ENCODE data around the gene HOXB4. TPM values are rescaled to one million over a fixed set of nuclear protein-coding genes. Genes with fewer than 3 reads are reported as not detected.

Gene HOXB4
- total and polyA plus RNA-seq, 2 of the 4 experiments (the other 2 are of a cell fraction) = 2.0 to 8.5 TPM

- no peak overlapping the region for H3K4me3 ChIP-seq (ENCODE audit: insufficient read depth, low read depth, low read length)
Measured at GRCh38 chr17:48609033-48609432, 30.9 kb upstream of the HOXB4 start.

More at GRCh38 chr17:48609033-48609432, 30.9 kb upstream of the HOXB4 start:
- Histone ChIP-seq H3K14ac (replicated peaks; ENCODE audit: low read depth, low read length) (peak overlapping the region; percentile 48), H3K27me3 (ENCODE audit: control insufficient read depth, insufficient read depth, low read length) (no peaks in the 10 kb centered on the region), H3K4me1 (ENCODE audit: control insufficient read depth, insufficient read depth, low read length) (peaks cover 14% of the 10 kb centered on the region), H3K27ac (ENCODE audit: insufficient read depth, low read length) (no peak overlapping the region), H3K23ac (ENCODE audit: low read depth, low read length) (peak overlapping the region; percentile 11), H3K4ac (ENCODE audit: low read depth, low read length) (peak overlapping the region; percentile 32; the same call in 1 of the 2 replicates), H4K5ac (ENCODE audit: low read depth, low read length) (no peak overlapping the region), H3K9me3 (ENCODE audit: control insufficient read depth, insufficient read depth, low read length) (no peaks in the 10 kb centered on the region), H2BK20ac (ENCODE audit: low read depth, low read length) (no peak overlapping the region), H2BK5ac (ENCODE audit: low read depth, low read length, poor library complexity, severe bottlenecking) (no peak overlapping the region), H4K8ac (ENCODE audit: low read depth in 2 of 2, low read length in 2 of 2) (peak overlapping the region; percentile 93 to 95; a peak in 2 of 4 replicates), H2AK5ac (ENCODE audit: low read depth, low read length) (peak overlapping the region; percentile 44), H3K9ac (ENCODE audit: low read depth, low read length) (no peak overlapping the region), H3K4me2 (ENCODE audit: low read depth, low read length) (peak overlapping the region; percentile 88), H3K79me1 (ENCODE audit: low read depth in 1 of 2, low read length in 2 of 2) (peaks cover 9 to 40% of the 10 kb centered on the region in 2 experiments; a peak in 3 of 4 replicates), H2AFZ (replicated peaks; ENCODE audit: low read length, poor library complexity) (peak overlapping the region; percentile 40), H2AK9ac (replicated peaks; ENCODE audit: low read depth, low read length, poor library complexity) (no peak overlapping the region), H3K36me3 (ENCODE audit: control insufficient read depth, insufficient read depth, low read length) (peaks cover 7% of the 10 kb centered on the region), H3K18ac (ENCODE audit: low read depth, low read length) (no peak overlapping the region), H4K91ac (ENCODE audit: insufficient read depth, low read depth, low read length) (0 out of 2 replicates have a peak overlapping the region, but pooled peaks have one; percentile 19), H3K9me1 (ENCODE audit: insufficient read depth, low read length) (0 out of 2 replicates have a peak, but pooled peaks cover 3% of the 10 kb centered on the region), H3K56ac (ENCODE audit: extremely low read depth, insufficient read depth, low read length) (no peak overlapping the region), H4K20me1 (ENCODE audit: insufficient read depth, low read length) (no peaks in the 10 kb centered on the region), H2BK120ac (ENCODE audit: low read depth, low read length) (no peak overlapping the region; the same call in 1 of the 2 replicates), H2BK15ac (ENCODE audit: low read depth, low read length) (peak overlapping the region; percentile 19; the same call in 1 of the 3 replicates)
- BruUV-seq (replicated peaks) = no TSS peak
- dilution Hi-C loops (cut with HindIII; ENCODE audit: low sequenced_read_pairs, unreplicated experiment) = no loop called here
- ATAC-seq (ENCODE audit: low read depth) (0 out of 2 replicates have a peak, but pooled peaks have one; percentile 2), DNase-seq (no peak)
- ChIA-PET POLR2A (ENCODE audit: unreplicated experiment) (interaction anchor here (1.0 to 1.1 kb wide), 2 partner anchors 21 to 262 kb away, joined by 4 read pairs; no protein-coding TSS in a partner anchor), CTCF (interaction anchor here (1.6 kb wide), 1 partner anchor 10 kb away, joined by 3 read pairs; no protein-coding TSS in a partner anchor)
- intact Hi-C loops (cut with micrococcal nuclease) = no loop called here
- TF ChIP-seq CEBPB (IDR thresholded peaks at IDR 0.05; ENCODE audit: low read depth, low read length) = no peak
- no peak for TF ChIP-seq USF2 (IDR thresholded peaks at IDR 0.05; ENCODE audit: low read depth, low read length)
- in situ Hi-C loops (cut with MboI; ENCODE audit: low sequenced_read_pairs) = no loop called here
